Sigmoid colon (tissue), 7 donors: Measurements from ENCODE around the gene SKOR2. TPM values are rescaled to one million over a fixed set of nuclear protein-coding genes. Genes with fewer than 3 reads are reported as not detected.

ENCODE experiments used
- DNase-seq: peaks from one replicate; pipeline ENCODE4 v3.0.0-alpha.2; 2019
- H3K27ac ChIP-seq, 4 donors: fragments of 200-600 bp; sonication (generic); one replicate each; pipeline ENCODE4 v1.5.1; 2016 to 2019; ENCODE audit warnings: mild to moderate bottlenecking in 1 of 4
- H3K27me3 ChIP-seq, 3 donors: fragments of 200-600 bp; sonication (generic); one replicate each; pipeline ENCODE4 v1.5.1; 2019; ENCODE audit warnings: mild to moderate bottlenecking in 1 of 3
- H3K36me3 ChIP-seq, 4 donors: fragments of 200-600 bp; sonication (generic); one replicate each; pipeline ENCODE4 v1.5.1; 2016 to 2019
- H3K4me1 ChIP-seq, 4 donors: fragments of 200-600 bp; sonication (generic); one replicate each; pipeline ENCODE4 v1.5.1; 2017 to 2019
- H3K4me3 ChIP-seq, 4 donors: fragments of 200-600 bp; sonication (generic); one replicate each; pipeline ENCODE4 v1.5.1; 2017 to 2019; ENCODE audit warnings: mild to moderate bottlenecking in 2 of 4, moderate library complexity in 1 of 4
- H3K9me3 ChIP-seq, 4 donors: fragments of 200-600 bp in 3 of 4; sonication (generic) in 3 of 4; one replicate each; pipeline versions ENCODE4 v1.5.1 to v1.6.1; 2013 to 2019
- CTCF ChIP-seq, 4 experiments: fragments of 450-650 bp in 3 of 4; fragments of 200-600 bp in 1 of 4; IDR thresholded peaks; one replicate each; pipeline ENCODE4 v1.5.1; 2016 to 2019; ENCODE audit warnings: antibody characterized with exemption in 4 of 4, mild to moderate bottlenecking in 3 of 4, moderate library complexity in 2 of 4
- EP300 ChIP-seq, 4 donors: sonication (generic); formaldehyde crosslinking; IDR thresholded peaks; one replicate each; pipeline ENCODE4 v1.6.1; 2017; ENCODE audit warnings: antibody characterized with exemption in 4 of 4
- POLR2A ChIP-seq, 2 donors: fragments of 450-650 bp; IDR thresholded peaks; one replicate each; pipeline ENCODE4 v1.6.1; 2016; ENCODE audit warnings: antibody characterized with exemption in 2 of 2, mild to moderate bottlenecking in 2 of 2, moderate library complexity in 2 of 2
- POLR2AphosphoS5 ChIP-seq, 4 donors: sonication (generic); formaldehyde crosslinking; IDR thresholded peaks; one replicate each; pipeline ENCODE4 v1.6.1; 2017; ENCODE audit warnings: antibody characterized with exemption in 4 of 4
- WGBS, 2 donors: extraction: QIAGEN DNeasy Blood & Tissue Kit; methylation state at CpG; one replicate each; pipeline ENCODE4 v1.1.7; 2013; 5-methylcytosine and 5-hydroxymethylcytosine counted together
- intact Hi-C: fragments of 100-400 bp; cut with DNase I; formaldehyde crosslinking; loops from one replicate; pipeline ENCODE4 v1.15.1; 2023
- polyA plus RNA-seq, 3 donors: library from polyadenylated mRNA; stranded (reverse); fragments of 200-250 nt; gene quantifications; one replicate each; pipeline ENCODE4 v1.2.3, GENCODE V29; 2013
- total RNA-seq, 4 donors: library from RNA; depleted of rRNA; stranded (reverse); fragments of >200 nt; gene quantifications; one replicate each; pipeline ENCODE4 v1.1.0, GENCODE V29; 2016
- donor health status: healthy with polysubstance abuse.
- donor health status: Bipolar disorder and iron deficiency.
- donor health status: healthy.

SKOR2 gene
- total and polyA plus RNA-seq, 7 donors = not detected

- Histone ChIP-seq H3K4me3 (peak overlapping the region in 1 of 4 donors; percentile 24), H3K27me3 (peaks cover 29 to 77% (median 70%) of the 10 kb centered on the region in 3 donors), H3K36me3 (no peaks in the 10 kb centered on the region), H3K27ac (no peak overlapping the region), H3K4me1 (peaks cover 0 to 25% (median 11%) of the 10 kb centered on the region in 4 donors), H3K9me3 (no peaks in the 10 kb centered on the region)
- intact Hi-C loops = no loop called here
- 5 to 11% methylated on average over 69 of the region's 69 CpGs for WGBS, 2 donors
- TF ChIP-seq POLR2AphosphoS5 (IDR thresholded peaks at IDR 0.05) (no peak), POLR2A (IDR thresholded peaks at IDR 0.05) (no peak)
- DNase-seq = no peak
Measured at GRCh38 chr18:47263430-47264307, 12.2 kb upstream of the SKOR2 start.

GRCh38 chr18:47263150-47263429, 11.6 kb upstream of the SKOR2 start:
- H3K27me3 ChIP-seq = peaks cover 29 to 82% (median 72%) of the 10 kb centered on the region in 3 donors
- no peaks in the 10 kb centered on the region for H3K36me3 ChIP-seq
- H3K27ac ChIP-seq = no peak overlapping the region
- WGBS, 2 donors = 7 to 25% methylated on average over 16 of the region's 16 CpGs
- no peak for DNase-seq
- peak overlapping the region in 1 of 4 donors; percentile 24 for H3K4me3 ChIP-seq
- TF ChIP-seq EP300 (IDR thresholded peaks at IDR 0.05) = no peak
- no peak for TF ChIP-seq POLR2AphosphoS5 (IDR thresholded peaks at IDR 0.05)
- no peak for TF ChIP-seq CTCF (IDR thresholded peaks at IDR 0.05)
- no peak for TF ChIP-seq POLR2A (IDR thresholded peaks at IDR 0.05)
- intact Hi-C loops = no loop called here
- no peaks in the 10 kb centered on the region for H3K9me3 ChIP-seq
- peaks cover 0 to 25% (median 11%) of the 10 kb centered on the region in 4 donors for H3K4me1 ChIP-seq

GRCh38 chr18:47262301-47263149, 11.1 kb upstream of the SKOR2 start:
- H3K27ac ChIP-seq = no peak overlapping the region
- 9 to 30% methylated on average over 38 of the region's 38 CpGs for WGBS, 2 donors
- H3K4me1 ChIP-seq = peaks cover 0 to 25% (median 11%) of the 10 kb centered on the region in 4 donors
- H3K9me3 ChIP-seq = no peaks in the 10 kb centered on the region
- intact Hi-C loops = no loop called here
- no peaks in the 10 kb centered on the region for H3K36me3 ChIP-seq
- peaks cover 29 to 88% (median 72%) of the 10 kb centered on the region in 3 donors for H3K27me3 ChIP-seq
- TF ChIP-seq CTCF (IDR thresholded peaks at IDR 0.05) = no peak
- TF ChIP-seq POLR2AphosphoS5 (IDR thresholded peaks at IDR 0.05) = no peak
- no peak for TF ChIP-seq EP300 (IDR thresholded peaks at IDR 0.05)
- TF ChIP-seq POLR2A (IDR thresholded peaks at IDR 0.05) = no peak
- no peak for DNase-seq
- H3K4me3 ChIP-seq = no peak overlapping the region

GRCh38 chr18:47261902-47262300, 10.4 kb upstream of the SKOR2 start:
- no peak overlapping the region for H3K27ac ChIP-seq
- TF ChIP-seq POLR2AphosphoS5 (IDR thresholded peaks at IDR 0.05) = no peak
- no peak for TF ChIP-seq CTCF (IDR thresholded peaks at IDR 0.05)
- no peak for TF ChIP-seq POLR2A (IDR thresholded peaks at IDR 0.05)
- no peak for TF ChIP-seq EP300 (IDR thresholded peaks at IDR 0.05)
- no peak for DNase-seq
- H3K4me1 ChIP-seq = peaks cover 0 to 25% (median 11%) of the 10 kb centered on the region in 4 donors
- WGBS, 2 donors = 8 to 19% methylated on average over 19 of the region's 19 CpGs
- no peak overlapping the region for H3K4me3 ChIP-seq
- H3K27me3 ChIP-seq = peaks cover 29 to 94% (median 77%) of the 10 kb centered on the region in 3 donors
- H3K9me3 ChIP-seq = no peaks in the 10 kb centered on the region
- intact Hi-C loops = no loop called here
- H3K36me3 ChIP-seq = no peaks in the 10 kb centered on the region
